22Rv1 (cell line): ENCODE results near the gene APBB3.

Experiments
- CTCF ChIP-seq: fragments of 450-650 bp; IDR thresholded peaks from 2 replicates; pipeline ENCODE4 v1.5.1; 2017; ENCODE audit warnings: mild to moderate bottlenecking
- ZFX ChIP-seq: fragments of 450-650 bp; IDR thresholded peaks from 2 replicates; pipeline ENCODE4 v1.6.1; 2017; ENCODE audit warnings: antibody characterized with exemption, borderline replicate concordance

GRCh38 chr5:140591747-140592372 lies 27.5 kb upstream of the APBB3 start:
- TF ChIP-seq CTCF (no peak), ZFX (no peak)
